Activated CD4-positive, alpha-beta T cell treated with anti-CD3 and anti-CD28 coated beads, Interleukin-2, Interleukin-4, amounts not matched to agents 100 ng/mL and 50 ng/mL, durations not matched to agents 16 hours and 8 hours (primary cell): ENCODE data around the gene FAM114A1.

Source experiments
- DNase-seq: peaks from one replicate; pipeline ENCODE4 v3.0.0-alpha.2; 2020; ENCODE audit warnings: low spot score

The FAM114A1 gene

GRCh38 chr4:38859501-38859900 lies 8.1 kb upstream of the FAM114A1 start:
- no peak for DNase-seq

GRCh38 chr4:38860788-38861424 lies 6.7 kb upstream of the FAM114A1 start:
- DNase-seq, result peak; percentile 81

DNA sequence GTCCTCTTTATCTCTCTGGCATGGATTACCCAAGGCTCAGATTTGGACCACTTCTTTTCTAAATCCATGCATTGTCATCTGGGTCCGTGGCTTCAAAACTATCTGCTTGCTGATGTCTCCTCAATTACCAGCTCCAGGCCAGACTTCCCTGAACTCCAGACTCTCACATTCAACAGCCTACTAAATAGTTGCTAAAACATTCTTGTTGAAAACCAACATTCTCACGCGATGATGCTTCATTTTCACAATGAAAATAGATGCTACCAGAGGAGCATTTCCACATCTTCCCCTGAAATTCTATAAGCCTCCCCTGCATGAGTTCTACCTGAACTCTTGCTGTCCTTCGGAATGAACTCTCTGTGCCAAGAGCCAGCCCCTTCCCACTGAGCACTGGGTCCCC lies 5.8 kb upstream of the FAM114A1 start:
- DNase-seq, result no peak

GRCh38 chr4:38865445-38865844 lies 2.2 kb upstream of the FAM114A1 start:
- no peak for DNase-seq

DNA sequence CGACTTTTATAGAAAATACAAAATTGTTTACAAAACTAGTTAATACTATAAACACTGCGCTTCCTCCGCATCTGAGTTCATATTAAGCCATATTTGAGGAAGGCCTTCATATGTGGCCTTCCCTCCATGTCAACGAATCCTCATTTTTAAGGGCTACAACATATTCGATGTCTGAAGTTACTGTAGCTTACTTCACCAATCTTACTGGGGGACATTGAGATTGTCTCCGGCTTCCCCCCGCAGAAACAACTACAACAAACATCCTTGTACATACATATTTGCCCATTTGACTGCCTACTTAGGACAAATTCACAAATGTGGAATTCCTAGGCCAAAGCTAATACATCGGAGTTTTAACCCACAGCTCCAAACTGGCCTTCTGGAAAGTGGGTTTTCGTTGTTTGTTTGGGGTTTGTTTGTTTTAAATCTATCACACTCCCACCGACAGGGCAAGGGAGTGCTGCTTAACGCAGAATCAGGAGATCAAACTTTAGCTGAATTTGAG lies 581 bp upstream of the FAM114A1 start:
- no peak for DNase-seq

DNA sequence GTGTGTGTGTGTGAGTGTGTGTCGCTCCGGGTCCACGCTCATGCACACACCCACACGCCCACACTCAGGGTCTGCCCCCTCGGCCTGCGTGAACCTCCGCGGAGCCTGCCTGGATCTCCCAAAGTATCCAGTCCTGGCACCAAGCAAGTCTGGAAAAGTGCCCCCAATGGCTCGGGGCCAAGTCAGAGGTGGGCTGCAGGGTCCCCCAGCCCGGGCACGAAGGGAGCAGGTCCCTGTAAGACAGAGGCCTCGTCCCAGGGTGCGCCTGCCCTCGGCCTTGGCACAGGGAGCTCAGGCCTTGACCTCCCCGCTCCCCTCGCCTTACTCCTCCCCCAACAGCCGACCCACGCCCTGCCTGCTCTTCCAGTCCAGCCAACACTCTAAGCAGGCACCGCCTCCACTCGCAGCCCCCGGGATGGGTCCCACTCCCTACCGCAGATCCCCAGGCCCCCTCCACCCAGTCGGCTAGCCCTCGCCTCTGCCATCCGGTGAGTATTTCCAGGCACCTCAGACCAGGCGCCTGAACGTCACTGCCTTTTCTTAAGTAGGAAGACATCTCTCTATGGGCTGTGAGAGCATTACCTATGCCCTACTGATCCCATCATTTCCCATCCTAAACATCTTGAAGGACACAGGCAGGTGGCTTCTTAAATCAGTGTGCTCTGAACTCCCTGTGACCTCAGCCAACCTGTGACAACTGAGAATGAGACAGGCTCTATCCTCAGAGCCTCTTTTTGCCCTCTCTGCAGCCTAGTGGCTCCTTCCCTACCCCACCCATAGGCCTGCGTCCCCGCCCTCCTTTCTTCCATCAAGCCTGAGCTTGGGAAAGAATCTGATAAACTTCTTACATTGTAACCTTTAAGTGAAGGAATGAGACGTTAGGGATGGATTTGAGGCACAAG lies 704 bp downstream of the FAM114A1 start:
- no peak for DNase-seq

- no peak for DNase-seq
These were observed 1.9 kb downstream of the FAM114A1 start for GRCh38 chr4:38869511-38869910.

DNA sequence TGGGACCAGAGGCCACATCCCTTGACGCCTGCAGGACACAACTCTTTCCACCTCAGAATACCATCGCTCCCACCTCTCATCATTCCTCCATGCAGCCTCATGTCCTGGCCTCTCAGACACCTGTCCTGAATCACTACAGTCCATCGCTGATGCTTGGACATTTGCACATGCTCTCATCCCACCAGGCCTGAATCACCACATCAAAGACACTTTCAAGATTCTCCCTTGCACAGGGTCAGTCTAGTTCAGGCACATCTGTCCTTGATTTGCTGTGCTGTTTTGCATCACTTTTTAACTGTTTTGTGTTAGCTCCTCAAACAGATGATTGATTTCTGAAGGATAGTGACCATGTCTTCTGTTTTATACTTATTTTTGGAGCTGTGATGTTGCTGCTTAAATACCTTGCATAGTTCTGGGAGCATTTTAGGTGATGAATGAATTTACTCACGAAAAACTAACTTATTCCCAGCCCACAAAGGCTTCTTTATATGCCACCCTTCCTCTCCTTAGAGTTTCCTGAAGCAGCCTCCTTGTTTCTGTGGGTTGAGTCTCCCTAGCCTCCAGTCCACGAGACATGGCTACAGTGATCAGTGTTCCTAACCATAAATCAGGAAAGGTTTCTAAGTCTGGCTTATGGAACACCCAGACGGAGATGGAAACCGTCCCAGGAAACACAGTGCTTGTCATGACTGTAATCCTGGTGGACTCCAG lies 2.6 kb downstream of the FAM114A1 start:
- DNase-seq, result no peak

DNA sequence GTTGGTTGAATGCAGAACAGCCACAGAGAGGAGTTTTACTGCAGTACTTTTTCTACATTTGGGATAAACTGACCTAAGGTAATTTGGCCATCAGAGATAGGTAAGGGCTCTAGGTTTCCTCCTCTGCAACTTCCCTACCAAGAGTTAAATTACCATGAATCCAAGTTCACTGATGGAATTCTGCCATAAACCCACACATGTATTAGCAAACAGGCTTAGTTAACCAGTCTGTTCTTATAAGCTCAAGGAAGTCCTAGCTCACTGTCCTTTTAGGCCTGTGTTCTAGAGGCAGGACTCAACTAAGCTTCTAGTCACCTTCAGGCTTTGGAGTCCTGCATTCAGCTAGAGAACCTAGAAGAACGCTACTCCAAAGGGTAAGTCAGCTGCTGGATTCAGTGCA lies 4.0 kb downstream of the FAM114A1 start:
- no peak for DNase-seq

DNA sequence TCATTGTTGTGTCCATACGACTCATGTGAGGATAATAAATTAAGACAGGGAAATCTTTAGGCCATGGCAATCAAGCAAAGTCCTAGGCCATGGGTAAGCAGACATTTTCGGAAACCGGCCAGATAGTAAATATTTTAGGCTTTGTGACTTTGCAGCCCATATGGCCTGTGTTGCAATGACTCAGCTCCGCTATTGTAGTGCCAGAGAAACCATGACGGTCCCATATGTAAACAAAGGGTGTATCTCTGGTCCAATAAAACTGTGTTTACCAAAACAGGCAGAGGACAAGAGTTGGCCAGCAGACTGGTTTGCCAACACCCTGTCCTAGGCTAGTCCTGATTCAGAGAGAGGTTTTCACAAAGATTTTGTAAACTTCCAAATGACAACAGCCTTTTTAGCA lies 5.0 kb downstream of the FAM114A1 start:
- DNase-seq, result no peak

GRCh38 chr4:38873290-38873944 lies 5.8 kb downstream of the FAM114A1 start:
- DNase-seq, result no peak

- no peak for DNase-seq
These were observed 9.0 kb downstream of the FAM114A1 start for GRCh38 chr4:38876636-38877035.

- no peak for DNase-seq
These were observed 16.6 kb downstream of the FAM114A1 start for GRCh38 chr4:38884254-38884653.

GRCh38 chr4:38889143-38889542 lies 21.5 kb downstream of the FAM114A1 start:
- DNase-seq, result peak; percentile 79

GRCh38 chr4:38891051-38891983 lies 23.7 kb downstream of the FAM114A1 start:
- no peak for DNase-seq

DNA sequence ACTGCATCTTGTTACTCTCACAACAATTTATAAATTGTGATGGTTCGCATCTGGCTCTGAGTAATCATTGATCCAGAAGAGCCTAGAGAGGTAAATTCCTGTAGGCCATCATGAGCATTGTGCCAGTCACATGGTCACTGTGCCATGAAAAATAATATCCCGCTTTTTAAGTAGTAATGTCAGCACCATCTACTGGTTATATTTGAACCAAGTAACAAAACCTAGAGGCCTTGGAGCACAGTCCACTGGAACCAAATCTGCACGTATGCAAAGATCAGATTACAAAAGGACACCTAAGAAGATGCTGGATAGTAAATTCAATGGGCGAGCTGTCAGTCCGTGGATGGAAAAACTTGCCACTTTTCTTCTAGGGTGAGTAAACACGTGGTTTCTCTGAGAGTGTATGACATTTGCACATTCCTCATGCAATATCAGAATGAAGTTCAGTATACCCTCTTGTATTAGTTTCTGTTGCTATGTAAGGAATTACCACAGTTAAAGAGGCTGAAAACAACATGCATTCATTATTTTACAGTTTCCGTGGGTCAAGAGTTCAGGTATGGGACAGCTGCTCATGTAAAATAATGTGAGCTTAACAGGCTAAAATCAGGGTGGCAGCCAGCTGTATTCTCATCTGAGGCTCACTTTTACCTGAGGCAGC lies 26.8 kb downstream of the FAM114A1 start:
- DNase-seq, result no peak

- no peak for DNase-seq
These were observed 29.3 kb downstream of the FAM114A1 start for GRCh38 chr4:38896940-38897339.

DNA sequence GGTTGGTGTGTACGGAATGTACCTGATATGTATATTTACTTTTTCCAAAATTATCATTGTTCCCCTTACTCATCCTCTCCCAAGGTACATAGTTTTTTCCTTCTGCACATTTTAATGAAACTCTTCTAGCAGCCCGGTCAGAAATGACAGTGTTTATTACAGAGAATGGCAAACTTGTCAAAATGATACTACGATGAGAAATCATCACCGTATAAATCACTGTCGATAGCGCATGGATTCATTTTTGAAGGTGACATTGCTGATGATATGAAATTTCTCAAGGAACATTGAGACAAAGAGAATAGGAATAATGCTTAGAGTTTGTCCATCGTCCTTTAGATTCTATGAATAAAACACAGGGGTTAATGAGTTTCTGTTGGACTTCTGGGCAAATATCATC lies 30.6 kb downstream of the FAM114A1 start:
- no peak for DNase-seq

- DNase-seq, result no peak
These were observed 34.6 kb downstream of the FAM114A1 start for GRCh38 chr4:38902221-38902620.

- DNase-seq, result peak; percentile 42
These were observed 35.1 kb downstream of the FAM114A1 start for GRCh38 chr4:38902695-38903094.
